ENCODE measurements around the gene SLC35B2.

SLC35B2 gene

GRCh38 chr6:44253307-44254101, 3.8 kb downstream of the SLC35B2 start:
- peak; percentile 58 to 78 (median 60) for DNase-seq

GRCh38 chr6:44251576-44252524, 5.5 kb downstream of the SLC35B2 start:
- DNase-seq = no peak

GRCh38 chr6:44250718-44251123, 6.6 kb downstream of the SLC35B2 start:
- DNase-seq = no peak

- DNase-seq = no peak
These were observed 7.1 kb downstream of the SLC35B2 start for GRCh38 chr6:44250067-44250717.

- DNase-seq = no peak
These were observed 8.1 kb downstream of the SLC35B2 start for GRCh38 chr6:44249082-44249748.

GRCh38 chr6:44248579-44248978, 8.7 kb downstream of the SLC35B2 start:
- no peak for DNase-seq

GRCh38 chr6:44247338-44248302, 9.7 kb downstream of the SLC35B2 start:
- DNase-seq = peak; percentile 79 to 91 (median 82)

DNA sequence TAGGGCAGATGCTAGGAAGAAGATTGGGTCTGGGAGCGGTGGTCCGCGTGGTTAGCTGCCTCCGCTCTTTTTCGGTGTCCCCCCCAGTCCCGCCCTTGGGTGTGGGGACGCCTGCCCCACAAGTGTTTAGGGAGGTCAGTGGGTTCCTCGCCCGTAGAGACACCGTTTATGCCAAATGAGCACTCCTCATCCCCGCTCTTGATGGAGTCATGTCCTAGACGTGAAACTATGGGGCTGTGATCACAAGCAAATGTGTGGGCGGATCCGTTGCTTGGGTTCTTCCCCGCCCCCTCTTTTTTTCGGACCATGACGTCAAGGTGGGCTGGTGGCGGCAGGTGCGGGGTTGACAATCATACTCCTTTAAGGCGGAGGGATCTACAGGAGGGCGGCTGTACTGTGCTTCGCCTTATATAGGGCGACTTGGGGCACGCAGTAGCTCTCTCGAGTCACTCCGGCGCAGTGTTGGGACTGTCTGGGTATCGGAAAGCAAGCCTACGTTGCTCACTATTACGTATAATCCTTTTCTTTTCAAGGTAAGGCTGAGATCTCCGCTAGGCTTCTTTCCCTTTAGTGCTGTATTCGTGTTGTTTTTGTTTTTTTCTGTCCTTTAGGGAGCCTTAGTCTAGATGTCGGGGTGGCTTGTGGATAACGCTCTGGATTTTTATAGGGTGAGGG, 10.5 kb downstream of the SLC35B2 start, which contains the start of gene HSP90AB1:
Gene HSP90AB1 (plus strand): TSS at position 439 of the 675 bp plus-strand sequence. CDS start 1,529 bp downstream, outside the sequence.
- DNase-seq = peak; percentile 94 to 97 (median 96)

DNA sequence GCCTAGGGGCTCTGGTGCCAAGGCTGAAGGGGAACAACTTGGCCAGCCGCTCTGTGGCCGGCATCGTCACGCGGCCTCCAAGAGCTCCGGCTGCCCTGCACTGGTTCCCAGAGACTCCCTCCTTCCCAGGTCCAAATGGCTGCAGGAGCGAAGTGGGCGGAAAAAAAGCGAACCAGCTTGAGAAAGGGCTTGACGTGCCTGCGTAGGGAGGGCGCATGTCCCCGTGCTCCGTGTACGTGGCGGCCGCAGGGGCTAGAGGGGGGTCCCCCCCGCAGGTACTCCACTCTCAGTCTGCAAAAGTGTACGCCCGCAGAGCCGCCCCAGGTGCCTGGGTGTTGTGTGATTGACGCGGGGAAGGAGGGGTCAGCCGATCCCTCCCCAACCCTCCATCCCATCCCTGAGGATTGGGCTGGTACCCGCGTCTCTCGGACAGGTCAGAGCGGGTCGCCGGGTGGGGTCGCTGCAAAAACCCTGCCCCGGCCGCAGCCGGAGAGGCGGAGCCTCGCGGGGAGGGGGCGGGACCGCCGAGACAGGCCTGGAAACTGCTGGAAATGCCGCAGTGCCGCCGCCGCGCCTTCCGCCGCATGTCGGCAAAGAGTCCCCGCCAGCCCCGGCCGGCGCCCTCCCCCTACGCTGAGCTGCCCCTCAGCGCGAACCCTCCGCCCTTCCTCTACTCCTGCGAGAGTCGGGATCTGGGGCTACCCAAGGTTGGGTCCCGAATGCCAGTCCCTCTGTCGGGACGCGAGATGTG, 11.2 kb downstream of the SLC35B2 start:
- DNase-seq = peak; percentile 80 to 94 (median 89)

GRCh38 chr6:44245391-44245911, 11.9 kb downstream of the SLC35B2 start:
- DNase-seq = no peak

DNA sequence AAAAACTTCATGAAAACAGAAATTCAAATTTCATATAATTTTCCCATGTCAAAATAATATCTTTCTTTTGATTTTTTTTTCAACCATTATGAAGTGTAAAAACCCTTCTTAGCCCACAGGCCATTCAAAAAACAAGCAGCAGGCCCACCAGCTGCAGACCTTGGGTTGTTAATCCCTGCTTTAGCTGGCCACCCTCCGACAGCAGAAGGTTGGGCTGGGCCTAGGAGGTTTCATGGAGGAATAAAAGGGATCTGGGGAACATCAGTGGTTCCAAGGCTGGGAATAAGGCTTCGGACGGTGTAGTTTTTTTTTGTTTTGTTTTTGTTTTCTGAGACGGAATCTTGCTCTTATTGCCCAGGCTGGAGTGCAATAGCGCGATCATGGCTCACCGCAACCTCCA, 14.0 kb downstream of the SLC35B2 start:
- DNase-seq = no peak

GRCh38 chr6:44238687-44239350, 18.5 kb downstream of the SLC35B2 start:
- DNase-seq = no peak

DNA sequence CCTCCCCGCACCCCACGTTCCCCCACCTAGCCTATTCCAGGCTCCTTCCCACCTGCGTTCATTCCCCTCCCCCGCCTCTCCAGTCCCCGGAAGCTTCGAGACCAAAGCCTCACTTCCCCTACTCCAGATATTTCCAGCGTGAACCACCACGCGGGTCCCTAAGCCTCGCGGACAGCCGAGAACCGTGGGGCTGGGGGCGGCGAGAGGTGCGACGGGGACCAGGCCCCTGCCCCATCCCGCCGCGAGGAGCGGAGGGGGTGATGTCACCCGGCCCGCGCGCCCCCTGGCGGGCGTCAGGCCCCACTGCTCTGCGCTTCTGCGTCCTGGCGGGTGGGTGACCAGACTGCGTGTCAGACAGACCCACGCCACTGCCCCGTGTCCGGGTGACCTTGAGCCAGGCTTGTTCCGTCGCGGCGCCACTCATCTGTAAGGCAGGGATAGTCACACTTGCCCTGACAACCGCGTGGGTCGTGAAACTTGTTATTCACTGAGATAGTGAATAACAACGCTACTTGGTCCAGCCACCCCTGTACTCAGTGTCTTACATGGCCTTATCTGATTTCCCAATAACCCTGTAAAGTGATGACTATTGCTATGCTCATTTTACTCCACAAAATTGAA, 19.4 kb downstream of the SLC35B2 start:
- DNase-seq = peak; percentile 89 to 93 (median 91)

DNA sequence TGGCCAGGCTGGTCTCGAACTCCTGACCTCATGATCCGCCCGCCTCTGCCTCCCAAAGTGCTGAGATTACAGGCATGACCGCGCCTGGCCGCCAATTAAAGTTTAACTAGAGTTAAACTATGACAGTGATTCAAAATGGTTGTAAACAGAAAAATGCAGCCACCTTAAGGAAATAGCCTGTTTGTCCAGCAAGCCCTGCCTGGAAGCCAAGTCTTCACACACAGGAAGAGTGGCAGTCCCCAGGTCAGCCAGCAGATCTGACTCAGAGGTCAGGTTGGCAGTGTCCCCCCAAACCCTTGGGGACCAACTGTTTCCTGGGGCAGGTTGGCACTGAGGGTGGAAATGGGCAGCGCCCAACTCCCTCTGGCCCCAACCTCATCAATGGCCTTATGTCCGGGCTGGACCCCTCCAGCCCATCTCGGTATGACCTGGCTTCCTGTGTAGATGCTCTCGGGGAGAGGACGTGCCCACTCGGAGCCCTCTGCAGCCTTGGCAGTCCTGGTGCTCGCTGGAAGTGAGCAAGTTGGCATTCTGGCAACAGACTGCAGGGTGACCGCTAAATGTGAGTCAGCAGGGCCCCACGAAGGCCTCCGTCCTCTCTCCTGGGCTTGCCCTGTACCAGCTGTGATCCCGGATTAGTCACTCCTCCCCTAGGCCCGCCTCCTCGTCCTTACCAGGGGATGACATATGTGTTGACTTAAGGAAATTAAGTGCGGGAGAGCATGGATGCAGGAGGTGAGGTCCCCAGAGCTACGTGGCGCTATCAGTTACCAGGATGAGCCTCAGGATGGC, 20.1 kb downstream of the SLC35B2 start:
- peak; percentile 93 to 96 (median 94) for DNase-seq

DNA sequence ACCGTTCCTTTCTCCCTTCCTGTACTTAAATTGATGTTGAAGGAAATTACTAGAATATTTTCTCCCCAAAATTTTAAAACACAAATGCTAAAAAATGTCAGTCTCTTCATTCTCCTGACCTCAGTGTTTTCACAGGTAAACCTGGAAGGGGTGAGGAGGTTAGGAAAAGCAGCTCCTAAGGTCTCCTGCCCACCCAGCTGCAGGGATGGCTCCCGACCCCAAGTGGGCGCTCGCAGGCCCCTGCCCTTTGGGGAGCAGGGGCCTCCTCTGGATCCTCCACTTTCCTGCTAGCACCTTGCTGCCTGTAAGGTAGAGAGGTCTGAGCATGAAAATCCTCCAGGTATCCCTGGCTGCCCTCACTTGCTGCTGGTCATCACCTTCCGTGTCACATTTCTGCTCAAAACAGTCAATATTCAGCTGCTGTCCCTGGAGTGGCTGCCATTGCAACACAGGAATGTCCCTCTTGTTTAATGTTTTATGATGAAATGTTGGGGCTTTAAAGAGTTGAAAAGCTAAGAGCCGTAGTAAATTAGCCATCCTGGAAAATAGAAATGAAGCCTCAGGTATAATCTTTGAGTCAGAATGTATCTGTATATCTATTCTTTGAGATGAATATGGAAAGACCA, 21.3 kb downstream of the SLC35B2 start:
- DNase-seq = no peak

GRCh38 chr6:44235269-44235668, 22.1 kb downstream of the SLC35B2 start:
- no peak for DNase-seq
